ENCODE measurements around the gene DNAH3.
"Not testable (repeated sequence)": the region's sequence is repeated elsewhere in the genome, so short reads cannot be mapped to it uniquely, and the experiment has no call there.

DNAH3 gene

GRCh38 chr16:21097151-21097550 lies 53.5 kb downstream of the DNAH3 start:
- TF ChIP-seq CTCF (IDR thresholded peaks at IDR 0.05; ENCODE audit: low read length) (no peak), EZH2phosphoT487 (IDR thresholded peaks at IDR 0.05; ENCODE audit: low read length) (no peak), EZH2 (optimal IDR thresholded peaks at IDR 0.05; ENCODE audit: low read depth, low read length) (no peak)
- no peaks in the 10 kb centered on the region for H3K9me2 ChIP-seq (replicated peaks; ENCODE audit: insufficient read depth, low read length)
- no peaks in the 10 kb centered on the region for H3K9me3 ChIP-seq (replicated peaks; ENCODE audit: insufficient read depth, low read length)
- H2AFZ ChIP-seq (ENCODE audit: low read length), result no peak overlapping the region
- H3K27ac ChIP-seq (ENCODE audit: low read length), result no peak overlapping the region
- H3K4me1 ChIP-seq (ENCODE audit: low read length), result no peaks in the 10 kb centered on the region
- H4K20me1 ChIP-seq (ENCODE audit: insufficient read depth, low read length), result no peaks in the 10 kb centered on the region
- H3K36me3 ChIP-seq (replicated peaks; ENCODE audit: insufficient read depth, low read length), result no peaks in the 10 kb centered on the region
- DNase-seq, result no peak
- H3K4me2 ChIP-seq (ENCODE audit: low read depth, low read length), result no peak overlapping the region
- H3K27me3 ChIP-seq (replicated peaks; ENCODE audit: insufficient read depth, low read length), result no peaks in the 10 kb centered on the region
- H3K79me2 ChIP-seq (ENCODE audit: low read length), result no peaks in the 10 kb centered on the region
- no peak overlapping the region for H3K4me3 ChIP-seq (ENCODE audit: low read length)
- no peak overlapping the region for H3K9ac ChIP-seq (ENCODE audit: low read length)
- H3F3A ChIP-seq (ENCODE audit: insufficient read depth, low read length), result no peaks in the 10 kb centered on the region

- not testable (repeated sequence) for H3K9ac ChIP-seq (ENCODE audit: low read length); H3F3A ChIP-seq (ENCODE audit: insufficient read depth, low read length); H3K27ac ChIP-seq (ENCODE audit: low read length); H3K36me3 ChIP-seq (replicated peaks; ENCODE audit: insufficient read depth, low read length); DNase-seq; H3K79me2 ChIP-seq (ENCODE audit: low read length); H3K4me2 ChIP-seq (ENCODE audit: low read depth, low read length); H3K4me3 ChIP-seq (ENCODE audit: low read length); H4K20me1 ChIP-seq (ENCODE audit: insufficient read depth, low read length); H2AFZ ChIP-seq (ENCODE audit: low read length); H3K27me3 ChIP-seq (replicated peaks; ENCODE audit: insufficient read depth, low read length); H3K9me2 ChIP-seq (replicated peaks; ENCODE audit: insufficient read depth, low read length); H3K9me3 ChIP-seq (replicated peaks; ENCODE audit: insufficient read depth, low read length); H3K4me1 ChIP-seq (ENCODE audit: low read length)
These were observed 55.9 kb downstream of the DNAH3 start for GRCh38 chr16:21094719-21095118.

GRCh38 chr16:21092951-21093350 lies 57.7 kb downstream of the DNAH3 start:
- H3K27me3 ChIP-seq (replicated peaks; ENCODE audit: insufficient read depth, low read length), result no peaks in the 10 kb centered on the region
- H3F3A ChIP-seq (ENCODE audit: insufficient read depth, low read length), result no peaks in the 10 kb centered on the region
- no peaks in the 10 kb centered on the region for H3K4me1 ChIP-seq (ENCODE audit: low read length)
- no peak for TF ChIP-seq EZH2phosphoT487 (IDR thresholded peaks at IDR 0.05; ENCODE audit: low read length)
- TF ChIP-seq CTCF (IDR thresholded peaks at IDR 0.05; ENCODE audit: low read length), result no peak
- no peaks in the 10 kb centered on the region for H3K79me2 ChIP-seq (ENCODE audit: low read length)
- no peaks in the 10 kb centered on the region for H3K9me2 ChIP-seq (replicated peaks; ENCODE audit: insufficient read depth, low read length)
- no peak overlapping the region for H3K27ac ChIP-seq (ENCODE audit: low read length)
- H3K9me3 ChIP-seq (replicated peaks; ENCODE audit: insufficient read depth, low read length), result no peaks in the 10 kb centered on the region
- H3K9ac ChIP-seq (ENCODE audit: low read length), result no peak overlapping the region
- no peaks in the 10 kb centered on the region for H4K20me1 ChIP-seq (ENCODE audit: insufficient read depth, low read length)
- H3K4me2 ChIP-seq (ENCODE audit: low read depth, low read length), result no peak overlapping the region
- no peak overlapping the region for H2AFZ ChIP-seq (ENCODE audit: low read length)
- H3K4me3 ChIP-seq (ENCODE audit: low read length), result no peak overlapping the region
- no peaks in the 10 kb centered on the region for H3K36me3 ChIP-seq (replicated peaks; ENCODE audit: insufficient read depth, low read length)
- no peak for DNase-seq

DNA sequence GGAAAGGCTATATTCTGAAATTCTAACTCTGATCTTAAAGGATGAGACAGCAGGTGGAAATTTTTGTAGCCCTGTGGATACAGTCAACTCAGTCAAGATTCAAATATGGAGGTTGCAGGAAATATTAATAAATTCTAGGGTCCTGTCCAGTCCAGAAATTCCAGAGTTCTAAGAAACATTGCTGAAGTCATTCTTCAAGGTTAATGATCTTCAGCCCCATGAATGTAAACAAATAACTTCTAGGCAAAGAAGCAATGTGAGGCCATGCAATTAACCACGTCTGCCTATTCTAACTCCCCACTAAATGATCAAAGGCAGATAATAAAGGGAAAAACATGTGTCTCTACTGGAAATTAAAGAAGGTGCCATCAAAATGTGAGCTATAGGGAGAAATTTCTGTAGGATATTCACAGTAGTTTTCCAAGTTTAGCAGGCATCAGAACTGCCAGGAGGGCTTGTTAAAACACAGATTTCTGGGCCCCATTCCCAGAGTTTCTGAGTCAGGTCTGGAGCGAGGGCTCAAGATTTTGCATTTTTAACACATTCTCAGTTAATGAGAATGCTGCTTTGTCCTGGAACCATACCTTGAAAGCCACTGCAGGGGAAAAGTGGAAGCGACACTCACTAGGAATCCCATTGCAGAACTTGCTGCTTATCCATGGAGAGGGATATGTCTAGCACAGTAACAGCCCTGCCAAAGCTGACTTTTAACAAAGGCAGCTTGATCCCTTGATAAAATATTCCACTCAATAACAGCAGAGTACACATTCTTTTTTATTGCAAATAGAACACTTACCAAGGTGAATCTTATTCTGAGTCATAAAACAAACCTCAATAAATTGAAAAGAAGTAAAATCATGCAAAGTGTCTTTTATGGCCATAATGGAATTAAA lies 61.8 kb downstream of the DNAH3 start:
- no peak overlapping the region for H3K27ac ChIP-seq (ENCODE audit: low read length)
- H4K20me1 ChIP-seq (ENCODE audit: insufficient read depth, low read length), result no peaks in the 10 kb centered on the region
- no peaks in the 10 kb centered on the region for H3K27me3 ChIP-seq (replicated peaks; ENCODE audit: insufficient read depth, low read length)
- H3K9ac ChIP-seq (ENCODE audit: low read length), result no peak overlapping the region
- H3K4me2 ChIP-seq (ENCODE audit: low read depth, low read length), result no peak overlapping the region
- no peak for TF ChIP-seq CTCF (IDR thresholded peaks at IDR 0.05; ENCODE audit: low read length)
- no peak for TF ChIP-seq EZH2 (optimal IDR thresholded peaks at IDR 0.05; ENCODE audit: low read depth, low read length)
- no peaks in the 10 kb centered on the region for H3K4me1 ChIP-seq (ENCODE audit: low read length)
- no peaks in the 10 kb centered on the region for H3K9me3 ChIP-seq (replicated peaks; ENCODE audit: insufficient read depth, low read length)
- H3K4me3 ChIP-seq (ENCODE audit: low read length), result no peak overlapping the region
- no peak overlapping the region for H2AFZ ChIP-seq (ENCODE audit: low read length)
- DNase-seq, result no peak
- no peaks in the 10 kb centered on the region for H3K36me3 ChIP-seq (replicated peaks; ENCODE audit: insufficient read depth, low read length)
- no peaks in the 10 kb centered on the region for H3F3A ChIP-seq (ENCODE audit: insufficient read depth, low read length)
- H3K79me2 ChIP-seq (ENCODE audit: low read length), result no peaks in the 10 kb centered on the region
- H3K9me2 ChIP-seq (replicated peaks; ENCODE audit: insufficient read depth, low read length), result no peaks in the 10 kb centered on the region
